Measurements from ENCODE around the gene DBH.
"Not testable (repeated sequence)": the region's sequence is repeated elsewhere in the genome, so short reads cannot be mapped to it uniquely, and the experiment has no call there.

DBH gene

GRCh38 chr9:133664173-133665050 is 28.2 kb downstream of the DBH start:
- no peak for DNase-seq (ENCODE audit: low read depth in 2 of 2, low spot score in 1 of 2)

- no peak for DNase-seq (ENCODE audit: low read depth in 2 of 2, low spot score in 1 of 2)
Observed at GRCh38 chr9:133665096-133665495, 28.9 kb downstream of the DBH start.

GRCh38 chr9:133665535-133665934 is 29.4 kb downstream of the DBH start:
- no peak for DNase-seq (ENCODE audit: low read depth in 2 of 2, low spot score in 1 of 2)

- no peak for DNase-seq (ENCODE audit: low read depth in 2 of 2, low spot score in 1 of 2)
Observed at GRCh38 chr9:133666387-133666786, 30.2 kb downstream of the DBH start.

GRCh38 chr9:133666845-133667244 is 30.7 kb downstream of the DBH start:
- no peak for DNase-seq (ENCODE audit: low read depth in 2 of 2, low spot score in 1 of 2)

GRCh38 chr9:133667759-133668450 is 31.7 kb downstream of the DBH start:
- no peak for DNase-seq (ENCODE audit: low read depth in 2 of 2, low spot score in 1 of 2)

- no peak for DNase-seq (ENCODE audit: low read depth in 2 of 2, low spot score in 1 of 2)
Observed at GRCh38 chr9:133669182-133669801, 33.1 kb downstream of the DBH start.

- no peak for DNase-seq (ENCODE audit: low read depth in 2 of 2, low spot score in 1 of 2)
Observed at GRCh38 chr9:133670466-133670865, 34.3 kb downstream of the DBH start.

- no peak for DNase-seq (ENCODE audit: low read depth in 2 of 2, low spot score in 1 of 2)
Observed at GRCh38 chr9:133671371-133671770, 35.2 kb downstream of the DBH start.

- DNase-seq (ENCODE audit: low read depth in 2 of 2, low spot score in 1 of 2), result no peak
Observed at GRCh38 chr9:133672503-133673257, 36.5 kb downstream of the DBH start.

GRCh38 chr9:133673258-133673655 is 37.1 kb downstream of the DBH start:
- DNase-seq (ENCODE audit: low read depth in 2 of 2, low spot score in 1 of 2), result no peak

GRCh38 chr9:133674091-133674490 is 37.9 kb downstream of the DBH start:
- no peak for DNase-seq (ENCODE audit: low read depth in 2 of 2, low spot score in 1 of 2)

GRCh38 chr9:133675796-133676195 is 39.6 kb downstream of the DBH start:
- DNase-seq (ENCODE audit: low read depth in 2 of 2, low spot score in 1 of 2), result not testable (repeated sequence)

GRCh38 chr9:133676450-133676849 is 40.3 kb downstream of the DBH start:
- DNase-seq (ENCODE audit: low read depth in 2 of 2, low spot score in 1 of 2), result no peak

GRCh38 chr9:133677126-133678010 is 41.2 kb downstream of the DBH start:
- DNase-seq (ENCODE audit: low read depth in 2 of 2, low spot score in 1 of 2), result peak in 1 of 2 donors; percentile 25

- DNase-seq (ENCODE audit: low read depth in 2 of 2, low spot score in 1 of 2), result no peak
Observed at GRCh38 chr9:133679056-133679455, 42.9 kb downstream of the DBH start.

GRCh38 chr9:133679466-133680061 is 43.4 kb downstream of the DBH start:
- no peak for DNase-seq (ENCODE audit: low read depth in 2 of 2, low spot score in 1 of 2)

GRCh38 chr9:133680250-133680975 is 44.2 kb downstream of the DBH start:
- no peak for DNase-seq (ENCODE audit: low read depth in 2 of 2, low spot score in 1 of 2)

- DNase-seq (ENCODE audit: low read depth in 2 of 2, low spot score in 1 of 2), result no peak
Observed at GRCh38 chr9:133680976-133681657, 45.0 kb downstream of the DBH start.

All from stimulated activated CD8-positive, alpha-beta memory T cell treated with anti-CD3 and anti-CD28 coated beads, Interleukin-4, amount 100 ng/mL, for 1 hour (primary cell).